Colonic mucosa (tissue), 4 donors: ENCODE data around the gene SYT6. TPM values are rescaled to one million over a fixed set of nuclear protein-coding genes. Genes with fewer than 3 reads are reported as not detected.

Source experiments
- DNase-seq: peaks from one replicate; pipeline ENCODE4 v3.0.0-alpha.2; 2020
- H3K27ac ChIP-seq: fragments of 200-600 bp; one replicate; pipeline ENCODE4 v1.8.0; 2021
- H3K27me3 ChIP-seq: fragments of 200-600 bp; one replicate; pipeline ENCODE4 v1.8.0; 2021
- H3K36me3 ChIP-seq: fragments of 200-600 bp; one replicate; pipeline ENCODE4 v1.8.0; 2021
- H3K4me1 ChIP-seq: fragments of 200-600 bp; one replicate; pipeline ENCODE4 v1.8.0; 2021; ENCODE audit warnings: mild to moderate bottlenecking
- H3K4me3 ChIP-seq: fragments of 200-600 bp; one replicate; pipeline ENCODE4 v1.8.0; 2021
- H3K9ac ChIP-seq, 2 donors: one replicate each; pipeline ENCODE4 v1.7.0; 2013; ENCODE audit warnings: control low read depth in 2 of 2, low read depth in 2 of 2, low read length in 2 of 2
- H3K9me3 ChIP-seq: fragments of 200-600 bp; one replicate; pipeline ENCODE4 v1.8.0; 2021
- CTCF ChIP-seq: fragments of 200-600 bp; IDR thresholded peaks from one replicate; pipeline ENCODE4 v1.8.0; 2022; ENCODE audit warnings: antibody characterized with exemption, mild to moderate bottlenecking
- intact Hi-C: fragments of 100-400 bp; cut with DNase I; formaldehyde crosslinking; loops from one replicate; pipeline ENCODE4 v1.14.1; 2022
- total RNA-seq, 2 donors: library from RNA; stranded (reverse); fragmentation: NEBNext Ultra II Directional in 1 of 2; extraction: Animal tissue kit (Norgen Biotek cat#: 25700) in 1 of 2; gene quantifications; one replicate each; pipeline ENCODE4 v1.2.1, GENCODE V29; 2021
- donor health status: healthy.
- donor health status: DM: no; HTN: no; CAD: no.
- donor health status: DM: no; HTN: no; CAD: no.

The SYT6 gene
- total RNA-seq, 2 donors from 2014 or later = 0.22 to 0.35 TPM

- Histone ChIP-seq H3K27ac (no peak overlapping the region), H3K27me3 (peaks cover 52% of the 10 kb centered on the region), H3K9me3 (no peaks in the 10 kb centered on the region), H3K9ac (no peak overlapping the region), H3K4me1 (peaks cover 4% of the 10 kb centered on the region), H3K36me3 (no peaks in the 10 kb centered on the region), H3K4me3 (no peak overlapping the region)
- no peak for TF ChIP-seq CTCF
- intact Hi-C loops = no loop called here
- DNase-seq = no peak
These were observed 685 bp upstream of the SYT6 start for GRCh38 chr1:114154146-114154962.

- Histone ChIP-seq H3K27ac (no peak overlapping the region), H3K27me3 (peaks cover 52% of the 10 kb centered on the region), H3K4me3 (peak overlapping the region; percentile 23), H3K9me3 (no peaks in the 10 kb centered on the region), H3K9ac (no peak overlapping the region), H3K36me3 (no peaks in the 10 kb centered on the region), H3K4me1 (peaks cover 4% of the 10 kb centered on the region)
- intact Hi-C loops = no loop called here
- DNase-seq = no peak
- no peak for TF ChIP-seq CTCF
These were observed 985 bp downstream of the SYT6 start for GRCh38 chr1:114152508-114153260.

- peak overlapping the region; percentile 23 for H3K4me3 ChIP-seq
- H3K9ac ChIP-seq = no peak overlapping the region
- TF ChIP-seq CTCF = no peak
- DNase-seq = no peak
- no peaks in the 10 kb centered on the region for H3K36me3 ChIP-seq
- peaks cover 52% of the 10 kb centered on the region for H3K27me3 ChIP-seq
- intact Hi-C loops = no loop called here
- no peaks in the 10 kb centered on the region for H3K9me3 ChIP-seq
- H3K27ac ChIP-seq = no peak overlapping the region
- H3K4me1 ChIP-seq = peaks cover 4% of the 10 kb centered on the region
These were observed 1.6 kb downstream of the SYT6 start for GRCh38 chr1:114152089-114152507.

GRCh38 chr1:114150016-114150415 is 3.7 kb downstream of the SYT6 start:
- DNase-seq = no peak
- H3K27ac ChIP-seq = no peak overlapping the region
- H3K36me3 ChIP-seq = no peaks in the 10 kb centered on the region
- peaks cover 4% of the 10 kb centered on the region for H3K4me1 ChIP-seq
- H3K9me3 ChIP-seq = no peaks in the 10 kb centered on the region
- H3K27me3 ChIP-seq = peaks cover 42% of the 10 kb centered on the region
- no peak overlapping the region for H3K4me3 ChIP-seq
- H3K9ac ChIP-seq = no peak overlapping the region
- intact Hi-C loops = no loop called here
- no peak for TF ChIP-seq CTCF

GRCh38 chr1:114149211-114149610 is 4.5 kb downstream of the SYT6 start:
- no peak for DNase-seq
- Histone ChIP-seq H3K9ac (no peak overlapping the region), H3K27me3 (peaks cover 34% of the 10 kb centered on the region), H3K4me3 (no peak overlapping the region), H3K27ac (no peak overlapping the region), H3K4me1 (peaks cover 4% of the 10 kb centered on the region), H3K9me3 (no peaks in the 10 kb centered on the region), H3K36me3 (no peaks in the 10 kb centered on the region)
- intact Hi-C loops = no loop called here
- TF ChIP-seq CTCF = no peak
